WTC11 (cell line): Measurements from ENCODE around the gene SETDB1. TPM values are rescaled to one million over a fixed set of nuclear protein-coding genes. Genes with fewer than 3 reads are reported as not detected.
A peak's percentile ranks its signal among the peaks of the same experiment; 100 is the strongest.

ENCODE experiments used
- ATAC-seq: fragments of 200-7000 bp; cut with Tn5 transposase; 2 replicates; pipeline ENCODE4 v1.10.0; 2021; ENCODE audit warnings: mild to moderate bottlenecking, moderate library complexity
- CTCF ChIA-PET: fragments of 300-600 bp; sonication (Branson Sonifier 250); formaldehyde crosslinking; loops from one replicate; lab custom pipeline; 2021; ENCODE audit warnings: antibody characterized with exemption; lab: Charles Lee
- POLR2A ChIA-PET: fragments of 350-600 bp; sonication (Branson Sonifier 250); formaldehyde crosslinking; loops from one replicate; lab custom pipeline; 2021; ENCODE audit warnings: antibody characterized with exemption; lab: Charles Lee
- DNase-seq: peaks from one replicate; pipeline ENCODE4 v3.0.0; 2021; ENCODE audit warnings: low spot score
- H3K27ac Mint-ChIP-seq: 2 replicates; pipeline ENCODE4 v1.8.0; 2021; ENCODE audit warnings: mixed read lengths
- H3K27me3 Mint-ChIP-seq: 2 replicates; pipeline ENCODE4 v1.8.0; 2021; ENCODE audit warnings: low read depth, mild to moderate bottlenecking, moderate library complexity, mixed read lengths
- H3K36me3 Mint-ChIP-seq: 2 replicates; pipeline ENCODE4 v1.8.0; 2021; ENCODE audit warnings: mixed read lengths
- H3K4me1 Mint-ChIP-seq: 2 replicates; pipeline ENCODE4 v1.8.0; 2022; ENCODE audit warnings: mixed read lengths
- H3K4me3 Mint-ChIP-seq: 2 replicates; pipeline ENCODE4 v1.8.0; 2021; ENCODE audit warnings: mild to moderate bottlenecking, moderate library complexity, mixed read lengths
- H3K9me3 Mint-ChIP-seq: 2 replicates; pipeline ENCODE4 v1.8.0; 2021; ENCODE audit warnings: mixed read lengths
- ELF4 ChIP-seq: sonication (generic); formaldehyde crosslinking; IDR thresholded peaks from 2 replicates; pipeline ENCODE4 v1.8.1; 2022; ENCODE audit warnings: low read depth, mild to moderate bottlenecking, moderate library complexity, missing genetic modification reagents
- GABPB1 ChIP-seq: sonication (generic); formaldehyde crosslinking; IDR thresholded peaks from 2 replicates; pipeline ENCODE4 v1.8.1; 2023; ENCODE audit warnings: mild to moderate bottlenecking, missing genetic modification reagents
- MXD4 ChIP-seq: fragments of 250-450 bp; sonication (Bioruptor Pico); IDR thresholded peaks from 2 replicates; pipeline ENCODE4 v1.8.0; 2021; ENCODE audit warnings: mild to moderate bottlenecking, moderate library complexity, borderline replicate concordance
- NFATC4 ChIP-seq: fragments of 250-450 bp; sonication (Bioruptor Pico); IDR thresholded peaks from 2 replicates; pipeline ENCODE4 v1.9.0; 2021; ENCODE audit warnings: mild to moderate bottlenecking
- NFE2L1 ChIP-seq: sonication (generic); formaldehyde crosslinking; IDR thresholded peaks from 2 replicates; pipeline ENCODE4 v1.8.1; 2023; ENCODE audit warnings: missing genetic modification reagents
- NFYB ChIP-seq: sonication (generic); formaldehyde crosslinking; conservative IDR thresholded peaks from 2 replicates; pipeline ENCODE4 v1.8.0; 2022; ENCODE audit warnings: low read depth, missing genetic modification reagents
- NR2C2 ChIP-seq: sonication (generic); formaldehyde crosslinking; IDR thresholded peaks from 2 replicates; pipeline ENCODE4 v1.8.0; 2022; ENCODE audit warnings: mild to moderate bottlenecking, missing genetic modification reagents
- NR3C1 ChIP-seq: sonication (generic); formaldehyde crosslinking; conservative IDR thresholded peaks from 2 replicates; pipeline ENCODE4 v1.8.1; 2023; ENCODE audit warnings: low read depth, mild to moderate bottlenecking, missing genetic modification reagents
- RORB ChIP-seq: fragments of 250-450 bp; sonication (Bioruptor Pico); IDR thresholded peaks from 2 replicates; pipeline ENCODE4 v1.9.0; 2021; ENCODE audit warnings: mild to moderate bottlenecking
- SMAD4 ChIP-seq: sonication (generic); formaldehyde crosslinking; IDR thresholded peaks from 2 replicates; pipeline ENCODE4 v1.8.0; 2022; ENCODE audit warnings: mild to moderate bottlenecking, missing genetic modification reagents
- SP1 ChIP-seq: sonication (generic); formaldehyde crosslinking; conservative IDR thresholded peaks from 2 replicates; pipeline ENCODE4 v1.8.1; 2022; ENCODE audit warnings: missing genetic modification reagents
- total RNA-seq: library from RNA; stranded (reverse); gene quantifications from 3 replicates; pipeline ENCODE4 v1.2.3, GENCODE V29; 2021
- TF ChIP-seq, protein P1 (sequence below): fragments of 250-450 bp; sonication (Bioruptor Pico); IDR thresholded peaks from 2 replicates; pipeline ENCODE4 v2.1.2; 2022; ENCODE audit warnings: mild to moderate bottlenecking, moderate library complexity
- TF ChIP-seq, protein P2 (sequence below): sonication (generic); formaldehyde crosslinking; IDR thresholded peaks from 2 replicates; pipeline ENCODE4 v1.8.1; 2023; ENCODE audit warnings: mild to moderate bottlenecking, moderate library complexity, missing genetic modification reagents
- TF ChIP-seq, protein P3 (sequence below): sonication (generic); formaldehyde crosslinking; IDR thresholded peaks from 2 replicates; pipeline ENCODE4 v1.8.0; 2022; ENCODE audit warnings: mild to moderate bottlenecking, missing genetic modification reagents
- TF ChIP-seq, protein P4 (sequence below): fragments of 250-450 bp; sonication (Bioruptor Pico); IDR thresholded peaks from 2 replicates; pipeline ENCODE4 v1.9.0; 2021; ENCODE audit warnings: mild to moderate bottlenecking
- TF ChIP-seq, protein P5 (sequence below): sonication (generic); formaldehyde crosslinking; IDR thresholded peaks from 2 replicates; pipeline ENCODE4 v1.8.1; 2022; ENCODE audit warnings: mild to moderate bottlenecking, missing genetic modification reagents, moderate library complexity, borderline replicate concordance
- TF ChIP-seq, protein P6 (sequence below): sonication (generic); formaldehyde crosslinking; IDR thresholded peaks from 2 replicates; pipeline ENCODE4 v1.8.1; 2023; ENCODE audit warnings: mild to moderate bottlenecking, missing genetic modification reagents
- TF ChIP-seq, protein P7 (sequence below): sonication (generic); formaldehyde crosslinking; IDR thresholded peaks from 2 replicates; pipeline ENCODE4 v1.8.1; 2022; ENCODE audit warnings: mild to moderate bottlenecking, moderate library complexity, missing genetic modification reagents

Gene SETDB1
- total RNA-seq, 1 experiment from 2014 or later = 53.1 TPM

DNA sequence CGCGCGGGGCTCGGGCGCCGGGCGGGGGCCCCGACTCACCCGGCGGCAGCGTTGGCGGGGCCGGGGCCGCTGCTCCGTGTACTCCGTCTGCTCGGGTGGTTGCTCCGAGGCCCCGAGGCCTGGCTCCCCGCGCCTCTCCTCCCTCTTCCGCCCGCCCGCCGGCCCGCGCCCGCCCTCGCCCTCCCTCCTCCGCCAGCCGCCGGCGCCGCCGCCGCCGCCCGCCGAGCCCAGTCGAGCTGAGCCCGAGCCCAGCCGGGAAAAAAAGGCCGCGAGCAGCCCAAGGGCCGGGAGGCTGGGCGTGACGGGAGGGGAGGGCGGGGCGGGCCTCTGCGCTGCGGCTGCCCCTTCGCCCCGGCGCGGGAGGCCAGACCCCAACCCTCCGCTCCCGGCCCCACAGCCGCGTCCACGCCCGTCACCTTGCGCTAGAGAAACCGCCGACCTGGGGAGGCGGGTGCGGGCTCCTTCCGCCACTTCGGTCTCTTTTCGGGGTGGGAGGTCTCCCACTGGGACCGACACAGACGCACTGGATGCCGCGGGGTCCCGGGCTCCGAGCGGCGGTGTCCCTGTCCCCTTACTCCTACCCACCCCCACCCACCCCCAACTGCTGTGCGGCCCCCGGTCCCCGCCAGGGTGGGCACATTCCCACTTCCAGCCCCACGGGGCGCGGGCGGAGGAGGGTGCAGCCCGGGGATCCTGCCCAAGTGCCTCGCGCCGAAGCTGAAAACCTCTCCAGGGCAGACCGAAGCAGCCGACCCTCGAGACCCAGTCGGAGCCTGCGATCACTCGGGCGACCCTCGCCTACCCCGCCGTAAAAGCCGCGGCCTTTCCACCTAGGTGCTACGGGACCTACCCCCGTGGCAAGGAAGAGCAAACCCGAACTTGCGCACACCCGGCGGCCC lies 48.7 kb downstream of the SETDB1 start, which contains the start of gene CERS2:
TSS of gene CERS2 (minus strand) at position 256 of the 899 bp plus-strand sequence. CDS start 5,745 bp downstream, outside the sequence.
- Mint-ChIP-seq H3K36me3 (no peaks in the 10 kb centered on the region), H3K27me3 (peaks cover 3% of the 10 kb centered on the region; the same call in 1 of the 2 replicates), H3K4me1 (peaks cover 67% of the 10 kb centered on the region), H3K27ac (peak within 1 kb of the TSS; percentile 92), H3K4me3 (peak within 1 kb of the TSS; percentile 76), H3K9me3 (no peaks in the 10 kb centered on the region)
- DNase-seq (peak; percentile 68), ATAC-seq (peak; percentile 31)
- ChIA-PET CTCF (interaction anchor here (0.7 to 4.0 kb wide), 3 partner anchors 20 to 117 kb away, joined by 3 to 33 read pairs (median 26); partner anchors contain the start of gene MINDY1), POLR2A (interaction anchor here (1.1 to 1.3 kb wide), 2 partner anchors 32 to 346 kb away, joined by 3 to 4 read pairs; partner anchors contain the start of genes ENSA and MINDY1)
- 0 out of 2 replicates have a peak, but pooled peaks have one; percentile 28 for TF ChIP-seq SP1 (CRISPR knock-in tag)
- no peak for TF ChIP-seq GABPB1
- TF ChIP-seq, protein P1, sequence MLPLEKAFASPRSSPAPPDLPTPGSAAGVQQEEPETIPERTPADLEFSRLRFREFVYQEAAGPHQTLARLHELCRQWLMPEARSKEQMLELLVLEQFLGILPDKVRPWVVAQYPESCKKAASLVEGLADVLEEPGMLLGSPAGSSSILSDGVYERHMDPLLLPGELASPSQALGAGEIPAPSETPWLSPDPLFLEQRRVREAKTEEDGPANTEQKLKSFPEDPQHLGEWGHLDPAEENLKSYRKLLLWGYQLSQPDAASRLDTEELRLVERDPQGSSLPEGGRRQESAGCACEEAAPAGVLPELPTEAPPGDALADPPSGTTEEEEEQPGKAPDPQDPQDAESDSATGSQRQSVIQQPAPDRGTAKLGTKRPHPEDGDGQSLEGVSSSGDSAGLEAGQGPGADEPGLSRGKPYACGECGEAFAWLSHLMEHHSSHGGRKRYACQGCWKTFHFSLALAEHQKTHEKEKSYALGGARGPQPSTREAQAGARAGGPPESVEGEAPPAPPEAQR (CRISPR knock-in tag) = no peak
- no peak for TF ChIP-seq NR2C2 (CRISPR knock-in tag)
- TF ChIP-seq, protein P2, sequence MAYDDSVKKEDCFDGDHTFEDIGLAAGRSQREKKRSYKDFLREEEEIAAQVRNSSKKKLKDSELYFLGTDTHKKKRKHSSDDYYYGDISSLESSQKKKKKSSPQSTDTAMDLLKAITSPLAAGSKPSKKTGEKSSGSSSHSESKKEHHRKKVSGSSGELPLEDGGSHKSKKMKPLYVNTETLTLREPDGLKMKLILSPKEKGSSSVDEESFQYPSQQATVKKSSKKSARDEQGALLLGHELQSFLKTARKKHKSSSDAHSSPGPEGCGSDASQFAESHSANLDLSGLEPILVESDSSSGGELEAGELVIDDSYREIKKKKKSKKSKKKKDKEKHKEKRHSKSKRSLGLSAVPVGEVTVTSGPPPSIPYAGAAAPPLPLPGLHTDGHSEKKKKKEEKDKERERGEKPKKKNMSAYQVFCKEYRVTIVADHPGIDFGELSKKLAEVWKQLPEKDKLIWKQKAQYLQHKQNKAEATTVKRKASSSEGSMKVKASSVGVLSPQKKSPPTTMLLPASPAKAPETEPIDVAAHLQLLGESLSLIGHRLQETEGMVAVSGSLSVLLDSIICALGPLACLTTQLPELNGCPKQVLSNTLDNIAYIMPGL (CRISPR knock-in tag) = peak; percentile 64
- TF ChIP-seq, protein P3, sequence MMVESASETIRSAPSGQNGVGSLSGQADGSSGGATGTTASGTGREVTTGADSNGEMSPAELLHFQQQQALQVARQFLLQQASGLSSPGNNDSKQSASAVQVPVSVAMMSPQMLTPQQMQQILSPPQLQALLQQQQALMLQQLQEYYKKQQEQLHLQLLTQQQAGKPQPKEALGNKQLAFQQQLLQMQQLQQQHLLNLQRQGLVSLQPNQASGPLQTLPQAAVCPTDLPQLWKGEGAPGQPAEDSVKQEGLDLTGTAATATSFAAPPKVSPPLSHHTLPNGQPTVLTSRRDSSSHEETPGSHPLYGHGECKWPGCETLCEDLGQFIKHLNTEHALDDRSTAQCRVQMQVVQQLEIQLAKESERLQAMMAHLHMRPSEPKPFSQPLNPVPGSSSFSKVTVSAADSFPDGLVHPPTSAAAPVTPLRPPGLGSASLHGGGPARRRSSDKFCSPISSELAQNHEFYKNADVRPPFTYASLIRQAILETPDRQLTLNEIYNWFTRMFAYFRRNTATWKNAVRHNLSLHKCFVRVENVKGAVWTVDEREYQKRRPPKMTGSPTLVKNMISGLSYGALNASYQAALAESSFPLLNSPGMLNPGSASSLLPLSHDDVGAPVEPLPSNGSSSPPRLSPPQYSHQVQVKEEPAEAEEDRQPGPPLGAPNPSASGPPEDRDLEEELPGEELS (CRISPR knock-in tag) = peak; percentile 15; the same call in 1 of the 2 replicates
- no peak for TF ChIP-seq ELF4 (CRISPR knock-in tag)
- TF ChIP-seq NFATC4 (CRISPR knock-in tag) = no peak
- TF ChIP-seq, protein P4, sequence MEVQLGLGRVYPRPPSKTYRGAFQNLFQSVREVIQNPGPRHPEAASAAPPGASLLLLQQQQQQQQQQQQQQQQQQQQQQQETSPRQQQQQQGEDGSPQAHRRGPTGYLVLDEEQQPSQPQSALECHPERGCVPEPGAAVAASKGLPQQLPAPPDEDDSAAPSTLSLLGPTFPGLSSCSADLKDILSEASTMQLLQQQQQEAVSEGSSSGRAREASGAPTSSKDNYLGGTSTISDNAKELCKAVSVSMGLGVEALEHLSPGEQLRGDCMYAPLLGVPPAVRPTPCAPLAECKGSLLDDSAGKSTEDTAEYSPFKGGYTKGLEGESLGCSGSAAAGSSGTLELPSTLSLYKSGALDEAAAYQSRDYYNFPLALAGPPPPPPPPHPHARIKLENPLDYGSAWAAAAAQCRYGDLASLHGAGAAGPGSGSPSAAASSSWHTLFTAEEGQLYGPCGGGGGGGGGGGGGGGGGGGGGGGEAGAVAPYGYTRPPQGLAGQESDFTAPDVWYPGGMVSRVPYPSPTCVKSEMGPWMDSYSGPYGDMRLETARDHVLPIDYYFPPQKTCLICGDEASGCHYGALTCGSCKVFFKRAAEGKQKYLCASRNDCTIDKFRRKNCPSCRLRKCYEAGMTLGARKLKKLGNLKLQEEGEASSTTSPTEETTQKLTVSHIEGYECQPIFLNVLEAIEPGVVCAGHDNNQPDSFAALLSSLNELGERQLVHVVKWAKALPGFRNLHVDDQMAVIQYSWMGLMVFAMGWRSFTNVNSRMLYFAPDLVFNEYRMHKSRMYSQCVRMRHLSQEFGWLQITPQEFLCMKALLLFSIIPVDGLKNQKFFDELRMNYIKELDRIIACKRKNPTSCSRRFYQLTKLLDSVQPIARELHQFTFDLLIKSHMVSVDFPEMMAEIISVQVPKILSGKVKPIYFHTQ = no peak
- TF ChIP-seq NFYB (CRISPR knock-in tag) = no peak
- TF ChIP-seq, protein P5, sequence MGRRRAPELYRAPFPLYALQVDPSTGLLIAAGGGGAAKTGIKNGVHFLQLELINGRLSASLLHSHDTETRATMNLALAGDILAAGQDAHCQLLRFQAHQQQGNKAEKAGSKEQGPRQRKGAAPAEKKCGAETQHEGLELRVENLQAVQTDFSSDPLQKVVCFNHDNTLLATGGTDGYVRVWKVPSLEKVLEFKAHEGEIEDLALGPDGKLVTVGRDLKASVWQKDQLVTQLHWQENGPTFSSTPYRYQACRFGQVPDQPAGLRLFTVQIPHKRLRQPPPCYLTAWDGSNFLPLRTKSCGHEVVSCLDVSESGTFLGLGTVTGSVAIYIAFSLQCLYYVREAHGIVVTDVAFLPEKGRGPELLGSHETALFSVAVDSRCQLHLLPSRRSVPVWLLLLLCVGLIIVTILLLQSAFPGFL (CRISPR knock-in tag) = no peak

DNA sequence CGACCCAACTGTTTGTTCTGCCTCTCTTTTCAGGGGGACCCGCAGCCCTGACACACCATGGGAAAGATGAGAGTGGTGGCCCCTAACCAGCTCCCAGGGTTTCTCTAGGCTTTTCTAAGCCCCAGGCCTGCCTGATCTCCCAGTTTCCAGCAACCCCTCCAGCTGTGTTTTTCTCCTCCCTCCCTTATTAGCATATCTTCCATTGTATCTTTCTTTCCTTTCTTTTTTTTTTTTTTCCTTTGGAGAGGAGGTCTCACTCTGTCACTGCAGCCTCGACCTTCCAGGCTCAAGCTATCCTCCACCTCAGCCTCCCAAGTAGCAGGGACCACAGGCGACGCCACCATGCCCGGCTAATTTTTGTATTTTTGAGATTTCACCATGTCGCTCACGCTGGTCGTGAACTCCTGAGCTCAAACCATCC lies 50.2 kb downstream of the SETDB1 start:
- Mint-ChIP-seq H3K36me3 (no peaks in the 10 kb centered on the region), H3K4me3 (peak overlapping the region; percentile 76), H3K4me1 (peaks cover 61% of the 10 kb centered on the region), H3K27me3 (peaks cover 3% of the 10 kb centered on the region; the same call in 1 of the 2 replicates), H3K9me3 (no peaks in the 10 kb centered on the region), H3K27ac (peak overlapping the region; percentile 88)
- ATAC-seq (no peak), DNase-seq (no peak)
- ChIA-PET POLR2A (interaction anchor here (0.7 to 1.5 kb wide), 3 partner anchors 20 to 414 kb away, joined by 3 to 4 read pairs (median 4); partner anchors contain the start of gene MINDY1), CTCF (interaction anchor here (0.6 to 4.0 kb wide), 11 partner anchors 19 to 445 kb away, joined by 3 to 33 read pairs (median 4); partner anchors contain the start of genes MINDY1 and SETDB1)
- TF ChIP-seq SMAD4 (CRISPR knock-in tag) (no peak), MXD4 (CRISPR knock-in tag) (no peak), NFE2L1 (CRISPR knock-in tag) (no peak), NR3C1 (CRISPR knock-in tag) (no peak), RORB (CRISPR knock-in tag) (no peak)
- TF ChIP-seq, protein P3 (CRISPR knock-in tag) = no peak
- TF ChIP-seq, protein P6, sequence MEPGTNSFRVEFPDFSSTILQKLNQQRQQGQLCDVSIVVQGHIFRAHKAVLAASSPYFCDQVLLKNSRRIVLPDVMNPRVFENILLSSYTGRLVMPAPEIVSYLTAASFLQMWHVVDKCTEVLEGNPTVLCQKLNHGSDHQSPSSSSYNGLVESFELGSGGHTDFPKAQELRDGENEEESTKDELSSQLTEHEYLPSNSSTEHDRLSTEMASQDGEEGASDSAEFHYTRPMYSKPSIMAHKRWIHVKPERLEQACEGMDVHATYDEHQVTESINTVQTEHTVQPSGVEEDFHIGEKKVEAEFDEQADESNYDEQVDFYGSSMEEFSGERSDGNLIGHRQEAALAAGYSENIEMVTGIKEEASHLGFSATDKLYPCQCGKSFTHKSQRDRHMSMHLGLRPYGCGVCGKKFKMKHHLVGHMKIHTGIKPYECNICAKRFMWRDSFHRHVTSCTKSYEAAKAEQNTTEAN (CRISPR knock-in tag) = no peak
- TF ChIP-seq, protein P7, sequence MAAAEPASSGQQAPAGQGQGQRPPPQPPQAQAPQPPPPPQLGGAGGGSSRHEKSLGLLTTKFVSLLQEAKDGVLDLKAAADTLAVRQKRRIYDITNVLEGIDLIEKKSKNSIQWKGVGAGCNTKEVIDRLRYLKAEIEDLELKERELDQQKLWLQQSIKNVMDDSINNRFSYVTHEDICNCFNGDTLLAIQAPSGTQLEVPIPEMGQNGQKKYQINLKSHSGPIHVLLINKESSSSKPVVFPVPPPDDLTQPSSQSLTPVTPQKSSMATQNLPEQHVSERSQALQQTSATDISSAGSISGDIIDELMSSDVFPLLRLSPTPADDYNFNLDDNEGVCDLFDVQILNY (CRISPR knock-in tag) = no peak
